IMR-90 (cell line): ENCODE data around the gene AUTS2. TPM values are rescaled to one million over a fixed set of nuclear protein-coding genes. Genes with fewer than 3 reads are reported as not detected.

Source experiments
- ATAC-seq: fragments of 200-7000 bp; cut with Tn5 transposase; 2 replicates; pipeline ENCODE4 v1.9.1; 2020; ENCODE audit warnings: low read depth, mild to moderate bottlenecking, moderate library complexity
- BruUV-seq: library from RNA; stranded (reverse); fragments of 400-500 nt; replicated peaks from 2 replicates; lab custom pipeline; 2021; lab: Mats Ljungman, UMichigan
- CTCF ChIA-PET: fragments of 300-600 bp; formaldehyde crosslinking; extraction: SDS; loops from one replicate; lab custom pipeline; 2021; ENCODE audit warnings: antibody characterized with exemption; lab: Yijun Ruan, JAX
- POLR2A ChIA-PET: fragments of 300-600 bp; sonication (Branson Sonifier 250); formaldehyde crosslinking; loops from one replicate; lab custom pipeline; 2022; ENCODE audit warnings: antibody characterized with exemption; ENCODE audit not compliant: unreplicated experiment; lab: Charles Lee
- DNase-seq: peaks from one replicate; pipeline ENCODE4 v3.0.0; 2013
- H2AFZ ChIP-seq: replicated peaks from 2 replicates; pipeline ENCODE3; 2013; ENCODE audit warnings: low read length, mild to moderate bottlenecking; ENCODE audit not compliant: poor library complexity
- H2AK5ac ChIP-seq: 2 replicates; pipeline ENCODE4 v1.6.1; 2013; ENCODE audit warnings: low read depth, low read length, inconsistent platforms
- H2AK9ac ChIP-seq: replicated peaks from 2 replicates; pipeline ENCODE3; 2013; ENCODE audit warnings: mild to moderate bottlenecking, low read depth, low read length, moderate library complexity; ENCODE audit not compliant: poor library complexity
- H2BK120ac ChIP-seq: 2 replicates; pipeline ENCODE4 v1.6.1; 2013; ENCODE audit warnings: low read depth, low read length, inconsistent platforms
- H2BK15ac ChIP-seq: 3 replicates; pipeline ENCODE4 v1.6.1; 2013; ENCODE audit warnings: low read depth, low read length, inconsistent platforms
- H2BK20ac ChIP-seq: 2 replicates; pipeline ENCODE4 v1.6.1; 2013; ENCODE audit warnings: low read depth, mild to moderate bottlenecking, inconsistent platforms, low read length, moderate library complexity
- H2BK5ac ChIP-seq: 2 replicates; pipeline ENCODE4 v1.6.1; 2013; ENCODE audit warnings: mild to moderate bottlenecking, low read depth, low read length, inconsistent platforms; ENCODE audit not compliant: poor library complexity, severe bottlenecking
- H3K14ac ChIP-seq: replicated peaks from 2 replicates; pipeline ENCODE4 v1.6.1; 2013; ENCODE audit warnings: low read depth, low read length, inconsistent platforms
- H3K18ac ChIP-seq: 2 replicates; pipeline ENCODE4 v1.6.1; 2013; ENCODE audit warnings: low read depth, low read length, control low read depth
- H3K23ac ChIP-seq: 2 replicates; pipeline ENCODE4 v1.6.1; 2013; ENCODE audit warnings: low read depth, low read length, inconsistent platforms
- H3K27ac ChIP-seq: 2 replicates; pipeline ENCODE4 v1.5.1; 2013; ENCODE audit warnings: mild to moderate bottlenecking, control low read depth, low read length; ENCODE audit not compliant: insufficient read depth
- H3K27me3 ChIP-seq: 2 replicates; pipeline ENCODE4 v1.6.1; 2013; ENCODE audit warnings: low read length; ENCODE audit not compliant: control insufficient read depth, insufficient read depth
- H3K36me3 ChIP-seq: 2 replicates; pipeline ENCODE4 v1.6.1; 2013; ENCODE audit warnings: low read length, mixed read lengths; ENCODE audit not compliant: control insufficient read depth, insufficient read depth
- H3K4ac ChIP-seq: 2 replicates; pipeline ENCODE4 v1.6.1; 2013; ENCODE audit warnings: low read depth, low read length, inconsistent platforms
- H3K4me1 ChIP-seq: 2 replicates; pipeline ENCODE4 v1.6.1; 2013; ENCODE audit warnings: low read length, mixed read lengths; ENCODE audit not compliant: control insufficient read depth, insufficient read depth
- H3K4me2 ChIP-seq: 2 replicates; pipeline ENCODE4 v1.6.1; 2013; ENCODE audit warnings: low read depth, mild to moderate bottlenecking, control low read depth, low read length, moderate library complexity
- H3K4me3 ChIP-seq: 2 replicates; pipeline ENCODE4 v1.5.1; 2013; ENCODE audit warnings: low read depth, mild to moderate bottlenecking, control low read depth, low read length, moderate library complexity; ENCODE audit not compliant: insufficient read depth
- H3K56ac ChIP-seq: 2 replicates; pipeline ENCODE4 v1.6.1; 2013; ENCODE audit warnings: low read length, inconsistent platforms; ENCODE audit not compliant: insufficient read depth; ENCODE audit errors: extremely low read depth
- H3K79me1 ChIP-seq, 2 experiments: 2 replicates each; pipeline ENCODE4 v1.6.1; 2013; ENCODE audit warnings: low read length in 2 of 2, inconsistent platforms in 1 of 2, low read depth in 1 of 2
- H3K9ac ChIP-seq: 2 replicates; pipeline ENCODE4 v1.6.1; 2013; ENCODE audit warnings: low read depth, low read length, control low read depth
- H3K9me1 ChIP-seq: 2 replicates; pipeline ENCODE4 v1.6.1; 2013; ENCODE audit warnings: low read length, inconsistent platforms; ENCODE audit not compliant: insufficient read depth
- H3K9me3 ChIP-seq: 2 replicates; pipeline ENCODE4 v1.6.1; 2013; ENCODE audit warnings: low read length; ENCODE audit not compliant: control insufficient read depth, insufficient read depth
- H4K20me1 ChIP-seq: 2 replicates; pipeline ENCODE4 v1.6.1; 2013; ENCODE audit warnings: low read length, inconsistent platforms; ENCODE audit not compliant: insufficient read depth
- H4K5ac ChIP-seq: 2 replicates; pipeline ENCODE4 v1.6.1; 2013; ENCODE audit warnings: mild to moderate bottlenecking, low read depth, low read length, control low read depth
- H4K8ac ChIP-seq, 2 experiments: 2 replicates each; pipeline ENCODE4 v1.6.1; 2013; ENCODE audit warnings: low read depth in 2 of 2, low read length in 2 of 2, control low read depth in 1 of 2, inconsistent platforms in 1 of 2
- H4K91ac ChIP-seq: 2 replicates; pipeline ENCODE4 v1.6.1; 2013; ENCODE audit warnings: low read depth, low read length, inconsistent platforms; ENCODE audit not compliant: insufficient read depth
- BHLHE40 ChIP-seq: fragments of 150-350 bp; IDR thresholded peaks from 2 replicates; pipeline ENCODE4 v1.6.1; 2016; ENCODE audit warnings: mild to moderate bottlenecking, low read depth, low read length
- CEBPB ChIP-seq: IDR thresholded peaks from 2 replicates; pipeline ENCODE4 v1.6.1; 2012; ENCODE audit warnings: low read depth, low read length, improper control_type of control experiment
- CHD1 ChIP-seq: IDR thresholded peaks from 2 replicates; pipeline ENCODE4 v1.6.1; 2012; ENCODE audit warnings: low read depth, low read length, improper control_type of control experiment
- FOS ChIP-seq: fragments of 150-350 bp; IDR thresholded peaks from 2 replicates; pipeline ENCODE4 v1.6.1; 2016; ENCODE audit warnings: low read depth, low read length
- MAFK ChIP-seq: IDR thresholded peaks from 2 replicates; pipeline ENCODE4 v1.6.1; 2012; ENCODE audit warnings: low read depth, low read length, improper control_type of control experiment
- MAZ ChIP-seq: IDR thresholded peaks from 2 replicates; pipeline ENCODE4 v1.6.1; 2012; ENCODE audit warnings: low read depth, mild to moderate bottlenecking, low read length, improper control_type of control experiment, moderate library complexity, borderline replicate concordance
- MXI1 ChIP-seq: IDR thresholded peaks from 2 replicates; pipeline ENCODE4 v1.6.1; 2012; ENCODE audit warnings: low read depth, mild to moderate bottlenecking, low read length, moderate library complexity, borderline replicate concordance
- NFE2L2 ChIP-seq: fragments of 150-350 bp; IDR thresholded peaks from 2 replicates; pipeline ENCODE4 v1.6.1; 2016; ENCODE audit warnings: low read depth, mild to moderate bottlenecking, low read length
- POLR2A ChIP-seq: IDR thresholded peaks from 2 replicates; pipeline ENCODE4 v1.6.1; 2012; ENCODE audit warnings: mild to moderate bottlenecking, low read depth, low read length
- RAD21 ChIP-seq: IDR thresholded peaks from 2 replicates; pipeline ENCODE4 v1.6.1; 2012; ENCODE audit warnings: low read length, improper control_type of control experiment
- RCOR1 ChIP-seq: IDR thresholded peaks from 2 replicates; pipeline ENCODE4 v1.6.1; 2012; ENCODE audit warnings: mild to moderate bottlenecking, low read length, improper control_type of control experiment; ENCODE audit not compliant: insufficient replicate concordance
- RFX5 ChIP-seq: IDR thresholded peaks from 2 replicates; pipeline ENCODE4 v1.8.0; 2012; ENCODE audit warnings: low read depth, mild to moderate bottlenecking, low read length, moderate library complexity
- SMC3 ChIP-seq: fragments of 150-350 bp; IDR thresholded peaks from 2 replicates; pipeline ENCODE4 v1.6.1; 2016; ENCODE audit warnings: low read depth, mild to moderate bottlenecking, antibody characterized with exemption, low read length, moderate library complexity
- WGBS, 2 experiments: methylation state at CpG; one replicate each; pipeline versions ENCODE4 v1.1.5 to v1.1.7; 2013; ENCODE audit warnings: missing lambda C conversion rate in 2 of 2; ENCODE audit not compliant: insufficient read length in 1 of 2; ENCODE audit errors: extremely low coverage in 2 of 2; 5-methylcytosine and 5-hydroxymethylcytosine counted together
- dilution Hi-C: fragments of 300-500 bp; cut with HindIII; formaldehyde crosslinking; loops from one replicate; pipeline ENCODE4 v1.14.3; 2018; ENCODE audit warnings: low sequenced_read_pairs; ENCODE audit not compliant: unreplicated experiment
- in situ Hi-C: fragments of 300-500 bp; cut with MboI; formaldehyde crosslinking; loops from 3 replicates; pipeline ENCODE4 v1.14.3; 2019; ENCODE audit warnings: low sequenced_read_pairs, inconsistent platforms, mixed read lengths
- intact Hi-C: fragments of 100-400 bp; cut with micrococcal nuclease; formaldehyde crosslinking; loops from 2 replicates; pipeline ENCODE4 v1.10.0; 2022
- polyA plus RNA-seq, 3 experiments: library from polyadenylated mRNA; depleted of rRNA; stranded (reverse); fragments of >200 nt; gene quantifications; 2 replicates each; pipeline ENCODE4 v1.2.3, GENCODE V29; 2012; ENCODE audit warnings: low replicate concordance in 1 of 3
- total RNA-seq: library from RNA; depleted of rRNA; stranded (reverse); fragments of >200 nt; gene quantifications from 2 replicates; pipeline ENCODE4 v1.2.3, GENCODE V29; 2012
- TF ChIP-seq, protein P1 (sequence below): fragments of 150-350 bp; IDR thresholded peaks from 2 replicates; pipeline ENCODE4 v1.6.1; 2016; ENCODE audit warnings: low read depth, mild to moderate bottlenecking, low read length, moderate library complexity, borderline replicate concordance
- TF ChIP-seq, protein P2 (sequence below): fragments of 150-350 bp; IDR thresholded peaks from 2 replicates; pipeline ENCODE4 v1.6.1; 2017; ENCODE audit warnings: mild to moderate bottlenecking, antibody characterized with exemption, low read length, low read depth
- TF ChIP-seq, protein P3 (sequence below): conservative IDR thresholded peaks from 2 replicates; pipeline ENCODE4 v1.5.1; 2012; ENCODE audit warnings: mild to moderate bottlenecking, low read depth, low read length, improper control_type of control experiment

AUTS2 gene
- total and polyA plus RNA-seq, 2 of the 4 experiments (the other 2 are of a cell fraction): 0.90 to 3.0 TPM

DNA sequence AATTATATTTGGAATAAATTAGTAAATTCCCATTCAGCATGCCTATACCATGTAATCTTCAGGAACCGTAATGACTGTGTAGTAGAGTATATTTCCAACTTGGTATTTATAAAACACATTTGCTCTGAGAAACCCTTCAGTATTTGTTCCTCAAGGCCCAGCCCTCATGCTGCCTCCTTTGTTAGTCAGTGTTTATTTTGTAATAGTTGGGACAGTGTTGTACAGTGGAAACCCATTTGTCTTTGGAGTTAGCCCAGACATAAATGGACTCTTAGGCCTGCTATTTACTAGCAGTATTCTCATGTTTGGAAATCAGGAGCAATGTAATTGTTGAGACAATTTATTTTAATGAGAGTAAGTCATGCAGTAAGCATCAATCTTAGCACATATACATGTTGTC lies 686.9 kb downstream of the AUTS2 start:
- Histone ChIP-seq H3K14ac (no peak overlapping the region), H3K4me2 (no peak overlapping the region), H3K9me3 (no peaks in the 10 kb centered on the region), H3K27ac (no peak overlapping the region), H2BK20ac (no peak overlapping the region), H4K5ac (no peak overlapping the region), H2BK120ac (no peak overlapping the region), H2BK5ac (no peak overlapping the region), H3K27me3 (no peaks in the 10 kb centered on the region), H3K9me1 (no peaks in the 10 kb centered on the region), H4K91ac (no peak overlapping the region), H3K4me1 (no peaks in the 10 kb centered on the region), H2AFZ (no peak overlapping the region), H3K36me3 (no peaks in the 10 kb centered on the region), H2AK5ac (no peak overlapping the region), H3K9ac (no peak overlapping the region), H4K8ac (no peak overlapping the region), H3K4ac (no peak overlapping the region), H2BK15ac (no peak overlapping the region), H2AK9ac (no peak overlapping the region), H4K20me1 (no peaks in the 10 kb centered on the region), H3K56ac (no peak overlapping the region), H3K4me3 (no peak overlapping the region), H3K18ac (no peak overlapping the region), H3K79me1 (no peaks in the 10 kb centered on the region), H3K23ac (no peak overlapping the region)
- dilution Hi-C loops: no loop called here
- intact Hi-C loops: no loop called here
- ATAC-seq (no peak), DNase-seq (no peak)
- no TSS peak for BruUV-seq
- TF ChIP-seq RFX5 (no peak), MXI1 (no peak), FOS (no peak), SMC3 (no peak), BHLHE40 (no peak), MAZ (no peak), RCOR1 (no peak), NFE2L2 (no peak), CEBPB (no peak), MAFK (no peak), POLR2A (no peak), CHD1 (no peak), RAD21 (no peak)
- TF ChIP-seq, protein P1, sequence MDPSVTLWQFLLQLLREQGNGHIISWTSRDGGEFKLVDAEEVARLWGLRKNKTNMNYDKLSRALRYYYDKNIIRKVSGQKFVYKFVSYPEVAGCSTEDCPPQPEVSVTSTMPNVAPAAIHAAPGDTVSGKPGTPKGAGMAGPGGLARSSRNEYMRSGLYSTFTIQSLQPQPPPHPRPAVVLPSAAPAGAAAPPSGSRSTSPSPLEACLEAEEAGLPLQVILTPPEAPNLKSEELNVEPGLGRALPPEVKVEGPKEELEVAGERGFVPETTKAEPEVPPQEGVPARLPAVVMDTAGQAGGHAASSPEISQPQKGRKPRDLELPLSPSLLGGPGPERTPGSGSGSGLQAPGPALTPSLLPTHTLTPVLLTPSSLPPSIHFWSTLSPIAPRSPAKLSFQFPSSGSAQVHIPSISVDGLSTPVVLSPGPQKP: no peak
- TF ChIP-seq, protein P2, sequence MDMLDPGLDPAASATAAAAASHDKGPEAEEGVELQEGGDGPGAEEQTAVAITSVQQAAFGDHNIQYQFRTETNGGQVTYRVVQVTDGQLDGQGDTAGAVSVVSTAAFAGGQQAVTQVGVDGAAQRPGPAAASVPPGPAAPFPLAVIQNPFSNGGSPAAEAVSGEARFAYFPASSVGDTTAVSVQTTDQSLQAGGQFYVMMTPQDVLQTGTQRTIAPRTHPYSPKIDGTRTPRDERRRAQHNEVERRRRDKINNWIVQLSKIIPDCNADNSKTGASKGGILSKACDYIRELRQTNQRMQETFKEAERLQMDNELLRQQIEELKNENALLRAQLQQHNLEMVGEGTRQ: no peak
- TF ChIP-seq, protein P3, sequence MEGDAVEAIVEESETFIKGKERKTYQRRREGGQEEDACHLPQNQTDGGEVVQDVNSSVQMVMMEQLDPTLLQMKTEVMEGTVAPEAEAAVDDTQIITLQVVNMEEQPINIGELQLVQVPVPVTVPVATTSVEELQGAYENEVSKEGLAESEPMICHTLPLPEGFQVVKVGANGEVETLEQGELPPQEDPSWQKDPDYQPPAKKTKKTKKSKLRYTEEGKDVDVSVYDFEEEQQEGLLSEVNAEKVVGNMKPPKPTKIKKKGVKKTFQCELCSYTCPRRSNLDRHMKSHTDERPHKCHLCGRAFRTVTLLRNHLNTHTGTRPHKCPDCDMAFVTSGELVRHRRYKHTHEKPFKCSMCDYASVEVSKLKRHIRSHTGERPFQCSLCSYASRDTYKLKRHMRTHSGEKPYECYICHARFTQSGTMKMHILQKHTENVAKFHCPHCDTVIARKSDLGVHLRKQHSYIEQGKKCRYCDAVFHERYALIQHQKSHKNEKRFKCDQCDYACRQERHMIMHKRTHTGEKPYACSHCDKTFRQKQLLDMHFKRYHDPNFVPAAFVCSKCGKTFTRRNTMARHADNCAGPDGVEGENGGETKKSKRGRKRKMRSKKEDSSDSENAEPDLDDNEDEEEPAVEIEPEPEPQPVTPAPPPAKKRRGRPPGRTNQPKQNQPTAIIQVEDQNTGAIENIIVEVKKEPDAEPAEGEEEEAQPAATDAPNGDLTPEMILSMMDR: no peak
- CTCF ChIA-PET: no interaction called here
- no CpG with 5 or more reads among the region's 1 CpG for WGBS, 2 experiments
- in situ Hi-C loops: no loop called here
- POLR2A ChIA-PET: no interaction called here
